Stomach (tissue), 9 donors: ENCODE results near the gene MLH3. TPM values are rescaled to one million over a fixed set of nuclear protein-coding genes. Genes with fewer than 3 reads are reported as not detected.
A peak's percentile ranks its signal among the peaks of the same experiment; 100 is the strongest.

ENCODE experiments used
- DNase-seq, 2 donors: peaks; one replicate each; pipeline versions ENCODE4 v3.0.0 to v3.0.0-alpha.2; 2013 to 2019
- H3K27ac ChIP-seq, 5 donors: fragments of 200-600 bp in 4 of 5; sonication (generic) in 4 of 5; one replicate each; pipeline ENCODE4 v1.5.1; 2013 to 2019; ENCODE audit warnings: mild to moderate bottlenecking in 1 of 5, moderate library complexity in 1 of 5
- H3K27me3 ChIP-seq, 3 donors: fragments of 200-600 bp; sonication (generic); one replicate each; pipeline ENCODE4 v1.5.1; 2017 to 2019; ENCODE audit warnings: mixed run types in 1 of 3
- H3K36me3 ChIP-seq, 4 donors: fragments of 200-600 bp; sonication (generic); 1 replicate in 3 of 4; 2 replicates in 1 of 4; pipeline ENCODE4 v1.5.1; 2016 to 2019
- H3K4me1 ChIP-seq, 4 donors: fragments of 200-600 bp; sonication (generic); one replicate each; pipeline ENCODE4 v1.5.1; 2016 to 2019
- H3K4me3 ChIP-seq, 4 donors: fragments of 200-600 bp; sonication (generic) in 3 of 4; one replicate each; pipeline ENCODE4 v1.5.1; 2016 to 2019; ENCODE audit warnings: mild to moderate bottlenecking in 1 of 4
- H3K9me3 ChIP-seq, 4 donors: fragments of 200-600 bp; sonication (generic); one replicate each; pipeline ENCODE4 v1.5.1; 2016 to 2019
- EP300 ChIP-seq: sonication (generic); formaldehyde crosslinking; IDR thresholded peaks from one replicate; pipeline ENCODE4 v1.6.1; 2017; ENCODE audit warnings: antibody characterized with exemption
- POLR2A ChIP-seq, 4 donors: fragments of 450-650 bp; IDR thresholded peaks; one replicate each; pipeline ENCODE4 v1.6.1; 2016; ENCODE audit warnings: antibody characterized with exemption in 4 of 4, control low read depth in 2 of 4, mild to moderate bottlenecking in 1 of 4, moderate library complexity in 1 of 4
- POLR2AphosphoS5 ChIP-seq, 3 donors: sonication (generic); formaldehyde crosslinking; IDR thresholded peaks; one replicate each; pipeline ENCODE4 v1.6.1; 2016; ENCODE audit warnings: antibody characterized with exemption in 3 of 3
- WGBS, 5 donors: extraction: QIAGEN DNeasy Blood & Tissue Kit in 3 of 5; methylation state at CpG; one replicate each; pipeline versions ENCODE4 v1.1.5 to v1.1.7; 2013 to 2018; 5-methylcytosine and 5-hydroxymethylcytosine counted together
- intact Hi-C: fragments of 100-400 bp; cut with DNase I; formaldehyde crosslinking; loops from one replicate; pipeline ENCODE4 v1.15.1; 2023; ENCODE audit warnings: low total_unique reads
- polyA plus RNA-seq, 3 donors: library from polyadenylated mRNA; stranded (reverse); fragments of 200-250 nt; gene quantifications; one replicate each; pipeline ENCODE4 v1.2.3, GENCODE V29; 2013
- total RNA-seq, 5 donors: library from RNA; depleted of rRNA; stranded (reverse); fragments of >200 nt; gene quantifications; one replicate each; pipeline versions ENCODE4 v1.1.0 to v1.2.3, GENCODE V29; 2014 to 2016
- TF ChIP-seq, protein P1 (sequence below), 7 experiments: fragments of 450-650 bp in 4 of 7; fragments of 200-600 bp in 3 of 7; sonication (generic) in 3 of 7; IDR thresholded peaks; one replicate each; pipeline ENCODE4 v1.5.1; 2016 to 2019; ENCODE audit warnings: antibody characterized with exemption in 7 of 7, control low read depth in 2 of 7, mild to moderate bottlenecking in 1 of 7
- donor health status: healthy with polysubstance abuse.
- donor health status: Bipolar disorder and iron deficiency.
- donor health status: healthy.

Gene MLH3
- total and polyA plus RNA-seq, 8 donors = 7.2 to 53.2 (median 18.4) TPM

DNA sequence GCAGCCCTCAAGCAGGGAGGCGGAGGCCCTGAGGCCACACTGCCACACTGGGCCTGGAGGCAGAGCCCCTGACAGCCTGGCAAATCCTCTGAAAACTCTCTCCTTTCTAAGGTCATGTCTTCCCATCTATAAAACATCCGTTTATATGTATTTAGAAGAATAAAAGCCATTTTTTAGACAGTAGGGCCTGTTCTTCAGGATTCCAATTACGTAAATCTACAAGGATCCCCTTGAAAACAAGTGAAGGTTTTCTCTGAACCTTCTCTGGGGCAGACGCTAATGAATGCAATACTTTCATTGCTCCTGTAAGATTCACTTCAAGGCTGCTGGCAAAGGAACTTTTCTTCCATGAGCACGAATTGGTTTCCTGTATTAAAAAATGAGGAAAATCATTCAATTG, 35.8 kb downstream of the MLH3 start:
- intact Hi-C loops = no loop called here
- peaks cover 25 to 100% (median 93%) of the 10 kb centered on the region in 4 donors for H3K36me3 ChIP-seq
- peaks cover 0 to 19% (median 5%) of the 10 kb centered on the region in 4 donors for H3K4me1 ChIP-seq
- TF ChIP-seq EP300 = no peak
- TF ChIP-seq POLR2AphosphoS5 (IDR thresholded peaks at IDR 0.05) = no peak
- TF ChIP-seq, protein P1, sequence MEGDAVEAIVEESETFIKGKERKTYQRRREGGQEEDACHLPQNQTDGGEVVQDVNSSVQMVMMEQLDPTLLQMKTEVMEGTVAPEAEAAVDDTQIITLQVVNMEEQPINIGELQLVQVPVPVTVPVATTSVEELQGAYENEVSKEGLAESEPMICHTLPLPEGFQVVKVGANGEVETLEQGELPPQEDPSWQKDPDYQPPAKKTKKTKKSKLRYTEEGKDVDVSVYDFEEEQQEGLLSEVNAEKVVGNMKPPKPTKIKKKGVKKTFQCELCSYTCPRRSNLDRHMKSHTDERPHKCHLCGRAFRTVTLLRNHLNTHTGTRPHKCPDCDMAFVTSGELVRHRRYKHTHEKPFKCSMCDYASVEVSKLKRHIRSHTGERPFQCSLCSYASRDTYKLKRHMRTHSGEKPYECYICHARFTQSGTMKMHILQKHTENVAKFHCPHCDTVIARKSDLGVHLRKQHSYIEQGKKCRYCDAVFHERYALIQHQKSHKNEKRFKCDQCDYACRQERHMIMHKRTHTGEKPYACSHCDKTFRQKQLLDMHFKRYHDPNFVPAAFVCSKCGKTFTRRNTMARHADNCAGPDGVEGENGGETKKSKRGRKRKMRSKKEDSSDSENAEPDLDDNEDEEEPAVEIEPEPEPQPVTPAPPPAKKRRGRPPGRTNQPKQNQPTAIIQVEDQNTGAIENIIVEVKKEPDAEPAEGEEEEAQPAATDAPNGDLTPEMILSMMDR (IDR thresholded peaks at IDR 0.05) = no peak
- TF ChIP-seq POLR2A (IDR thresholded peaks at IDR 0.05) = no peak
- WGBS, 5 donors = 86 to 95% (median 90%) methylated on average over 5 of the region's 5 CpGs
- DNase-seq = no peak
- H3K4me3 ChIP-seq = no peak overlapping the region
- H3K27me3 ChIP-seq = no peaks in the 10 kb centered on the region
- no peak overlapping the region for H3K27ac ChIP-seq
- H3K9me3 ChIP-seq = no peaks in the 10 kb centered on the region

DNA sequence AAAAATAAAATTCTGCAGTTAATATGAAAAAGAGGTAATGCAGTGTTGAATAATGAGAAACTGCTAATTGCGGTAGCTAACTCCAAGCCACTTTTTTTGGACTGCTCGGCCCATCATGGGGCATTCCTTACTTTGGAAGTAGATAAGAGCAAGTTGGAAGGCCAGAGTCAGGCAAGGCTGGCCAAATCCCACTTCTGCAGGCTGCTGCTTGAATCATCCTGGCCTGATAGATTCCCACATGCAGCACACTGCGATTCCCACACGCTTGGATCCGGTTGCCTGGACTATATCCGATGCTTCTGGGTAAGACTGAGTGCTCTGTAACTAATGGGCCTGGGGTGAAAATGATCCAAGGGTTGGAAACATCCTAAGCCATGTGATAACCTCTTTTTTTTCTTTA, 38.0 kb downstream of the MLH3 start:
- no peak for TF ChIP-seq EP300
- no peak for TF ChIP-seq POLR2AphosphoS5 (IDR thresholded peaks at IDR 0.05)
- no peak for TF ChIP-seq POLR2A (IDR thresholded peaks at IDR 0.05)
- TF ChIP-seq, protein P1 (IDR thresholded peaks at IDR 0.05) = no peak
- Histone ChIP-seq H3K36me3 (peaks cover 26 to 100% (median 94%) of the 10 kb centered on the region in 4 donors), H3K4me3 (no peak overlapping the region), H3K4me1 (peaks cover 0 to 14% (median 5%) of the 10 kb centered on the region in 4 donors), H3K27me3 (no peaks in the 10 kb centered on the region), H3K27ac (no peak overlapping the region), H3K9me3 (no peaks in the 10 kb centered on the region)
- WGBS, 5 donors = 85 to 95% (median 88%) methylated on average over 6 of the region's 6 CpGs
- intact Hi-C loops = no loop called here
- no peak for DNase-seq

DNA sequence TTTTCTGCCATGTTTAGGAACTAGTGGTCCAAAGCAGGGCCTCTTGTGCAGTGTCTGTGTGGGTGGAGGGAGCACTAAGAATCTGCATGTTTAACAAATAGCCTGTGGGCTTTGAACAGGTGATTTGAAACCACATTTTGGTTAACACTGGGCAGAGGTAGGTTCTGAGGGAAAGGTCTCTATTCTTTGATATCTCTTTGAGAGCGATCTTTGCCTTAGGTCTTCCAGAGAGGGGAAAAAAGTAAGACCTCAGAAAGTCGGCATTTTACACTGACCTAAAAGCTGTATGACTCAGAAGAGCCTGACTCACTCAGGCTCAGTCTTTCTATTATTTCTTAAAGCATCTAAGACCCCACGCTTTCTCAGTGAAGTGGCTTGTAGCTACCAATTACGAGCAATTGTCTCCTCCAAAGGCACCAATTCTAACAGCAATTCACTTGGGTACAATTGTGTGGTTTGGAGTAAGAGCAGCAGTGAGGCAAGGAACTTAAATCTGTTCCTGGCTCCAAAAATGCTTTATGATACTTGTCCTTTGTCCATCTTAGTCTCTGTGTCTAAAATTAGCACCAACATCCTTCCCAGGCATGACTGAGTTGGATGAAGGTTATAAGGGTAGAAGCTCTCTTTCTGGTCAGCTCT, 39.8 kb downstream of the MLH3 start:
- no peak for TF ChIP-seq POLR2A (IDR thresholded peaks at IDR 0.05)
- no peak for TF ChIP-seq EP300
- TF ChIP-seq, protein P1 (IDR thresholded peaks at IDR 0.05) = no peak
- no peak for TF ChIP-seq POLR2AphosphoS5 (IDR thresholded peaks at IDR 0.05)
- Histone ChIP-seq H3K36me3 (peaks cover 24 to 100% (median 94%) of the 10 kb centered on the region in 4 donors), H3K4me1 (peaks cover 0 to 16% (median 5%) of the 10 kb centered on the region in 4 donors), H3K4me3 (no peak overlapping the region), H3K9me3 (no peaks in the 10 kb centered on the region), H3K27me3 (no peaks in the 10 kb centered on the region), H3K27ac (peak overlapping the region in 3 of 5 donors; percentile 53 to 59 (median 57))
- DNase-seq = no peak
- intact Hi-C loops = no loop called here
- 45 to 82% (median 69%) methylated on average over 4 of the region's 4 CpGs for whole genome bisulfite sequencing, 5 donors

DNA sequence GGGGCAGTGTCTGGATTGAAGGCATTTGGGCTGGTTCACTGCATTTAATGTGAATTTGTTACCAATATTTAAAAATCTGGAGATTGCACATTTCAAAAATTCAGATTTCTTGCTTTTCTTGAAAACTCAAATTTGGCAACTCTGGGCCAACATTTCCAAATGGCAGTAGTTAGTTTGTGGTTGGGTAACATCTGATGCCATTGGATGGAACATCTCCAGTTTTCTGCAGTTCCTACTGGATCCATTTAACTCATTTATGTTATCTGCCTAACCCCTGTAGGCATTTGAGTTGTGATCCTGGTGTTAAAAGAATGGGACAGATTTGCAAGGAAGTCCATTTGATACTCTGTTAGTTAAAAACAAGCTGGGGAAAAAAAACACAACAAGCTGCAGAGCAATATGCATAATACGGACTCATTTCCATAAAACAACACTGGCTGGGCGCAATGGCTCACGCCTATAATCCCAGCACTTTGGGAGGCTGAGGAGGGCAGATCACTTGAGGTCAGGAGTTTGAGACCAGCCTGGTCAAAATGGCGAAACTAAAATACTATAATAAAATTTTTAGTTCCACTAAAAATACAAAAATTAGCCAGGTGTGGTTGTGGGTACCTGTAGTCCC, 40.7 kb downstream of the MLH3 start:
- TF ChIP-seq POLR2AphosphoS5 (IDR thresholded peaks at IDR 0.05) (no peak), POLR2A (IDR thresholded peaks at IDR 0.05) (no peak), EP300 (no peak)
- TF ChIP-seq, protein P1 (IDR thresholded peaks at IDR 0.05) = no peak
- 92 to 98% (median 95%) methylated on average over 4 of the region's 4 CpGs for WGBS, 5 donors
- Histone ChIP-seq H3K4me1 (peaks cover 0 to 16% (median 5%) of the 10 kb centered on the region in 4 donors), H3K9me3 (no peaks in the 10 kb centered on the region), H3K4me3 (no peak overlapping the region), H3K36me3 (peaks cover 29 to 100% (median 94%) of the 10 kb centered on the region in 4 donors), H3K27ac (peak overlapping the region in 2 of 5 donors; percentile 57 to 59), H3K27me3 (no peaks in the 10 kb centered on the region)
- intact Hi-C loops = no loop called here
- DNase-seq = no peak
